Stimulated activated CD4-positive, alpha-beta T cell treated with anti-CD3 and anti-CD28 coated beads, Interleukin-1b, Interleukin-23, amount 100 ng/mL, for 1 hour (primary cell): ENCODE results near the gene ATXN3L.

Experiments used
- DNase-seq, 2 donors: peaks; one replicate each; pipeline ENCODE4 v3.0.0-alpha.2; 2020; ENCODE audit warnings: low read depth in 2 of 2

The ATXN3L gene

GRCh38 chrX:13268874-13269273 is 51.0 kb downstream of the ATXN3L start:
- no peak for DNase-seq
